Loucy (cell line): Measurements from ENCODE around the gene NFAT5.

Experiments
- H2AFZ ChIP-seq: fragments of 200-600 bp; sonication (generic); 2 replicates; pipeline ENCODE4 v1.6.0; 2016; ENCODE audit warnings: antibody characterized with exemption, mild to moderate bottlenecking, low read length, moderate library complexity
- H3F3A ChIP-seq: fragments of 200-600 bp; 2 replicates; pipeline ENCODE4 v1.6.0; 2016; ENCODE audit warnings: antibody characterized with exemption, low read depth, mild to moderate bottlenecking
- H3K27me3 ChIP-seq: fragments of 200-600 bp; sonication (generic); 2 replicates; pipeline ENCODE4 v1.6.1; 2014; ENCODE audit warnings: low read length, mild to moderate bottlenecking; ENCODE audit not compliant: insufficient read depth, poor library complexity, severe bottlenecking
- H3K36me3 ChIP-seq: fragments of 200-600 bp; sonication (generic); 2 replicates; pipeline ENCODE4 v1.6.1; 2016; ENCODE audit warnings: low read length; ENCODE audit not compliant: insufficient read depth
- H3K4me1 ChIP-seq: fragments of 200-600 bp; sonication (generic); 2 replicates; pipeline ENCODE4 v1.5.1; 2014; ENCODE audit warnings: low read length, mild to moderate bottlenecking; ENCODE audit not compliant: insufficient read depth, poor library complexity, severe bottlenecking
- H3K4me2 ChIP-seq: fragments of 200-600 bp; sonication (generic); 2 replicates; pipeline ENCODE4 v1.6.0; 2014; ENCODE audit warnings: antibody characterized with exemption, low read length, low read depth, mild to moderate bottlenecking; ENCODE audit not compliant: poor library complexity, severe bottlenecking
- H3K4me3 ChIP-seq: fragments of 200-600 bp; sonication (generic); 2 replicates; pipeline ENCODE4 v1.5.1; 2014; ENCODE audit warnings: low read length, mild to moderate bottlenecking, mixed read lengths; ENCODE audit not compliant: poor library complexity, severe bottlenecking
- H3K79me2 ChIP-seq: fragments of 200-600 bp; sonication (generic); 2 replicates; pipeline ENCODE4 v1.6.1; 2014; ENCODE audit warnings: low read length; ENCODE audit not compliant: insufficient read depth
- H3K9ac ChIP-seq: fragments of 200-600 bp; sonication (generic); 2 replicates; pipeline ENCODE4 v1.6.0; 2014; ENCODE audit warnings: mild to moderate bottlenecking, low read depth, low read length, moderate library complexity; ENCODE audit not compliant: poor library complexity, severe bottlenecking
- H3K9me2 ChIP-seq: fragments of 200-600 bp; sonication (generic); replicated peaks from 2 replicates; pipeline ENCODE4 v1.6.1; 2016; ENCODE audit warnings: low read depth, low read length, mixed read lengths
- H3K9me3 ChIP-seq: fragments of 200-600 bp; sonication (generic); 2 replicates; pipeline ENCODE4 v1.6.1; 2014; ENCODE audit warnings: mild to moderate bottlenecking, antibody characterized with exemption, low read length, low read depth; ENCODE audit not compliant: insufficient read depth
- H4K20me1 ChIP-seq: fragments of 200-600 bp; sonication (generic); 2 replicates; pipeline ENCODE4 v1.6.0; 2014; ENCODE audit warnings: antibody characterized with exemption, low read length, mild to moderate bottlenecking; ENCODE audit not compliant: insufficient read depth, poor library complexity, severe bottlenecking
- EZH2phosphoT487 ChIP-seq: fragments of 200-600 bp; IDR thresholded peaks from 2 replicates; pipeline ENCODE4 v1.6.1; 2018; ENCODE audit warnings: antibody characterized with exemption, mild to moderate bottlenecking, moderate library complexity, borderline replicate concordance
- TF ChIP-seq, protein P1 (sequence below): fragments of 200-600 bp; sonication (generic); conservative IDR thresholded peaks from 2 replicates; pipeline ENCODE4 v1.5.1; 2014; ENCODE audit warnings: mild to moderate bottlenecking, antibody characterized with exemption, low read length

Gene NFAT5

DNA sequence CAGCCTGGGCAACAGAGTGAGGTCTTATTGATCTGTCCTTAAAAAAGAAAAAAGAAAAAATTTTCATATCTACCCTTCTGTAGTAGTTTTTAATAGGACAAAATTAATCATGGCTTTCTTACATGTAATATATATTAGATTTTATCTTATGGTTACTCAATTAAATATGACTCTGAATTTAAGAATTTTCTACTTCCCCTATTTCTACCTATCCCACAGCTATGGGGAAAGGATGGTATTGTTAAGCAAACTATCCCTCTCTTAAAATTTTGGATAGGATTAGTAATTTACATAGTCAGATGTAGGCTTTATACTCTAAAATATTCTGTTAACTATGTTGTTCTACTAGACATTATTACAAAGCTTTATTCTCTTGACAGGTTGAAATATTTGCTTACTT is 98.1 kb downstream of the NFAT5 start:
- Histone ChIP-seq H3K36me3 (peaks cover 36% of the 10 kb centered on the region; the same call in 1 of the 2 replicates), H3K4me2 (no peak overlapping the region), H3F3A (no peaks in the 10 kb centered on the region), H3K4me3 (no peak overlapping the region), H3K9ac (no peak overlapping the region), H3K9me2 (no peaks in the 10 kb centered on the region), H3K79me2 (no peaks in the 10 kb centered on the region), H4K20me1 (no peaks in the 10 kb centered on the region), H2AFZ (no peak overlapping the region), H3K4me1 (no peaks in the 10 kb centered on the region), H3K27me3 (no peaks in the 10 kb centered on the region), H3K9me3 (no peaks in the 10 kb centered on the region)
- TF ChIP-seq, protein P1, sequence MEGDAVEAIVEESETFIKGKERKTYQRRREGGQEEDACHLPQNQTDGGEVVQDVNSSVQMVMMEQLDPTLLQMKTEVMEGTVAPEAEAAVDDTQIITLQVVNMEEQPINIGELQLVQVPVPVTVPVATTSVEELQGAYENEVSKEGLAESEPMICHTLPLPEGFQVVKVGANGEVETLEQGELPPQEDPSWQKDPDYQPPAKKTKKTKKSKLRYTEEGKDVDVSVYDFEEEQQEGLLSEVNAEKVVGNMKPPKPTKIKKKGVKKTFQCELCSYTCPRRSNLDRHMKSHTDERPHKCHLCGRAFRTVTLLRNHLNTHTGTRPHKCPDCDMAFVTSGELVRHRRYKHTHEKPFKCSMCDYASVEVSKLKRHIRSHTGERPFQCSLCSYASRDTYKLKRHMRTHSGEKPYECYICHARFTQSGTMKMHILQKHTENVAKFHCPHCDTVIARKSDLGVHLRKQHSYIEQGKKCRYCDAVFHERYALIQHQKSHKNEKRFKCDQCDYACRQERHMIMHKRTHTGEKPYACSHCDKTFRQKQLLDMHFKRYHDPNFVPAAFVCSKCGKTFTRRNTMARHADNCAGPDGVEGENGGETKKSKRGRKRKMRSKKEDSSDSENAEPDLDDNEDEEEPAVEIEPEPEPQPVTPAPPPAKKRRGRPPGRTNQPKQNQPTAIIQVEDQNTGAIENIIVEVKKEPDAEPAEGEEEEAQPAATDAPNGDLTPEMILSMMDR: no peak
- TF ChIP-seq EZH2phosphoT487: no peak

DNA sequence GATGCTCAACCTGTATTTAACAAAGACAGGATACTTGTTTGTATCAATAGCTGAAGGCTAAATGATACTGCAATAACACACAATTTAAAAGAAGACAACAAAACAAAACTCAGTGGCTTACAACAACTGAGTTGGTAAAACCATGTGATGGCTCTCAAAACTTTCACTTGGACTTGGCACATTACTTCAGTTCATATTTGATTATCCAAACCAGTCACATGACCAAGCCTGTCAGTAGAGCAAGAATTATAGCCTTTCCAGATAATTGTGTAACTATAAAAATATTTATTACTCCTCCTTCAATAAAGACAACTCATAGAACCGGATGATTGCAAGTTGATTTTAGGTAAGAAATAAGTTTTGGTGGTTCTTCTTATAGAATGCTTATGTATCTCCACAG is 103.8 kb downstream of the NFAT5 start:
- TF ChIP-seq EZH2phosphoT487: no peak
- TF ChIP-seq, protein P1: no peak
- Histone ChIP-seq H3K9me2 (no peaks in the 10 kb centered on the region), H3K9me3 (no peaks in the 10 kb centered on the region), H2AFZ (no peak overlapping the region), H3K79me2 (no peaks in the 10 kb centered on the region), H3F3A (no peaks in the 10 kb centered on the region), H3K4me1 (no peaks in the 10 kb centered on the region), H3K27me3 (no peaks in the 10 kb centered on the region), H3K9ac (no peak overlapping the region), H3K4me2 (no peak overlapping the region), H4K20me1 (no peaks in the 10 kb centered on the region), H3K4me3 (no peak overlapping the region), H3K36me3 (peaks cover 26% of the 10 kb centered on the region; the same call in 1 of the 2 replicates)

DNA sequence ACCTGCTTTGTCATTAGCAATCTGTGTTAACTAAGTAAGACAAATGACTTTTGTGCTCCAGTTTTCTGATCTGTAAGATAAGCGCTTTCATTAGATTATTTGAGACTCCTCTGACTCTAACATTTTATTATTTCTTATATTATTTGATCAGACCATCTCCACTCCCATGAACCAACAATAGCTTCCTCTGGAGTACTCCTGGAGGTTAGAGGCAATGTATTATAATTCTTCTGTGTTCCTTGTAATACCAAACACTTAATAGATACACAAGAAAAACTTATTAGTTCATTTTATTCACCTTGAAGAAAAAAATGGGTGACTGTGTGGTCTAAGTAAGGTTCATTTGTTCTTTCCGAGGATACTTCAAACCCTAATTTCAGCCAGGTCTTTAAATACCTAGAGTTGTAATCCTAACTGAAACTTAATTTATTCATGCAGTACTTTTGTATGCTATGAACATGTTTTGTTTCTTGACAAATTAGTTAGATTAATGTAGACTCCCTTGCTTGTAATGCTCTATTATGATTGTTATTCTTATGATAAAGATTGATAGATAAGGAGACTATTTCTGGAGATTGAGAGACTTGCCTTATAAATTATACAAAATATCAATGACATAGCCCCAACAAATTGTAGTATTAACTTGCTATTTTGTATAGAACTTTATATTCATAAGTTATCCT is 106.7 kb downstream of the NFAT5 start:
- H3K9me2 ChIP-seq: no peaks in the 10 kb centered on the region

More for the DNA sequence above, 106.7 kb downstream of the NFAT5 start:
- TF ChIP-seq EZH2phosphoT487: no peak
- TF ChIP-seq, protein P1: no peak
- Histone ChIP-seq H3K9me3 (no peaks in the 10 kb centered on the region), H3K36me3 (peaks cover 42% of the 10 kb centered on the region), H4K20me1 (no peaks in the 10 kb centered on the region), H3K27me3 (no peaks in the 10 kb centered on the region), H3F3A (no peaks in the 10 kb centered on the region), H3K9ac (no peak overlapping the region), H3K4me3 (no peak overlapping the region), H3K4me2 (no peak overlapping the region), H3K79me2 (no peaks in the 10 kb centered on the region), H3K4me1 (no peaks in the 10 kb centered on the region), H2AFZ (no peak overlapping the region)
